Heart left ventricle (tissue), 13 donors: Measurements from ENCODE around the gene GLTPD2.

ENCODE experiments used
- CTCF ChIP-seq, 12 donors: fragments of 200-600 bp; sonication (generic) in 4 of 12; IDR thresholded peaks; one replicate each; pipeline versions ENCODE4 v1.5.0 to v1.8.0; 2018 to 2022; ENCODE audit warnings: antibody characterized with exemption in 12 of 12, mild to moderate bottlenecking in 5 of 12
- POLR2A ChIP-seq, 2 donors: fragments of 450-650 bp; IDR thresholded peaks; one replicate each; pipeline ENCODE4 v1.6.1; 2017; ENCODE audit warnings: antibody characterized with exemption in 2 of 2, mild to moderate bottlenecking in 2 of 2, moderate library complexity in 2 of 2
- donor health status: ischemic (EF 13 %, LVEDD 7.1; RV severe dilation, severe dysfunction).
- donor health status: DM: no; HTN: yes; CAD: no.
- donor health status: DM: no; HTN: no; CAD: no.
- donor health status: ischemic (EF 25% LVEDD 6.9; RV normal size, moderate dysfunction).
- donor health status: ischemic (EF 25% LVEDD 5.7; RV mildly dilated, moderate dysfunction).
- donor health status: ischemic (EF 35%, LVEDD 5.7; RV mildly dilated, moderate dysfunction).
- donor health status: nonischemic (EF 11% LVEDD 7.7; RV severe dilation, severe dysfunction).
- donor health status: DM: yes; HTN: yes; CAD: no.
- donor health status: PGD.
- donor health status: ischemic (EF 29% LVEDD 5.4; RV normal size, mild dysfunction).
- donor health status: nonischemic (EF 23%, LVEDD 6.1; RV moderate dilation, normal function).

DNA sequence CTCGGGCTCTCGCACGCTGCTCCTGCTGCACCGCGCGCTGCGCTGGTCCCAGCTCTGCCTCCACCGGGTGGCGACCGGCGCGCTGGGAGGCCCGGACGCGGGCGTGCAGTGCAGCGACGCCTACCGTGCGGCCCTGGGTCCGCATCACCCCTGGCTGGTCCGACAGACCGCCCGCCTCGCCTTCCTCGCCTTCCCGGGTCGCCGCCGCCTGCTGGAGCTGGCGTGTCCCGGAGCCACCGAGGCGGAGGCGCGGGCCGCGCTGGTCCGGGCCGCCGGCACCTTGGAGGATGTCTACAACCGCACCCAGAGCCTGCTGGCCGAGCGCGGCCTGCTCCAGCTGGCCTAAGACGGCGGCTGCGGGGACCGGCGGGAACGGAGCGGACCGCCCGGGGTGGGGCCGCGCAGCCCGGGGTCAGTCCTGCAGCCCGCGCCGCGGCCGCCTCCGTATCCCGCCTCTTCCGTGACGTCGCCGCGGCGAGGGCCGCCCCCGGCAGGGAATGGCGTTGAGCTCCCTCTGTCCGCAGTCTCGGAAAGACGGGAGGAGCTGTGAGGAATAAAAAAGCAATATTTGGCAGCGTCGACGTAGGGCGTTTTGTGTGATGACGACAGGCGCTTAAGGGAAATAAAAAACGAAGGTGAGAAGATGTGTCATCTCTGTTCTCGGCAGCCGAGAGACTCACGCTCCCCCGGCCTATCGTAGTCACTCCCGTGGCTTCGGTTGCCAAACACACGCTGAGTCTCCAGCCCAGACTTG is 1.4 kb downstream of the GLTPD2 start:
- peak; percentile 58 to 88 (median 76) for TF ChIP-seq CTCF (IDR thresholded peaks at IDR 0.05)
- peak in 1 of 2 donors; percentile 89 for TF ChIP-seq POLR2A (IDR thresholded peaks at IDR 0.05)
